Activated naive CD4-positive, alpha-beta T cell treated with anti-CD3 and anti-CD28 coated beads, Interleukin-2, amount 50 U/mL, for 24 hours (primary cell): ENCODE measurements around the gene KEAP1.
"Not testable (repeated sequence)": the region's sequence is repeated elsewhere in the genome, so short reads cannot be mapped to it uniquely, and the experiment has no call there.

Experiments
- H3K27ac Mint-ChIP-seq: one replicate; pipeline ENCODE4 v1.8.0; 2021; ENCODE audit warnings: mild to moderate bottlenecking, mixed read lengths
- H3K27me3 Mint-ChIP-seq: one replicate; pipeline ENCODE4 v1.8.0; 2021; ENCODE audit warnings: mixed read lengths
- H3K36me3 Mint-ChIP-seq: one replicate; pipeline ENCODE4 v1.8.0; 2021; ENCODE audit warnings: mixed read lengths
- H3K4me1 Mint-ChIP-seq: one replicate; pipeline ENCODE4 v1.8.0; 2021; ENCODE audit warnings: mixed read lengths
- H3K4me3 Mint-ChIP-seq: one replicate; pipeline ENCODE4 v1.8.0; 2021; ENCODE audit warnings: mild to moderate bottlenecking, mixed read lengths
- H3K9me3 Mint-ChIP-seq: one replicate; pipeline ENCODE4 v1.8.0; 2021; ENCODE audit warnings: mixed read lengths

Gene KEAP1

GRCh38 chr19:10537668-10538067, 34.5 kb upstream of the KEAP1 start:
- Mint-ChIP-seq H3K4me1 (peaks cover 3% of the 10 kb centered on the region), H3K36me3 (no peaks in the 10 kb centered on the region), H3K4me3 (no peak overlapping the region), H3K9me3 (no peaks in the 10 kb centered on the region), H3K27ac (no peak overlapping the region), H3K27me3 (peaks cover 6% of the 10 kb centered on the region)

GRCh38 chr19:10535613-10536012, 32.5 kb upstream of the KEAP1 start:
- no peak overlapping the region for H3K4me3 Mint-ChIP-seq
- no peaks in the 10 kb centered on the region for H3K36me3 Mint-ChIP-seq
- peaks cover 6% of the 10 kb centered on the region for H3K27me3 Mint-ChIP-seq
- peaks cover 3% of the 10 kb centered on the region for H3K4me1 Mint-ChIP-seq
- no peak overlapping the region for H3K27ac Mint-ChIP-seq
- no peaks in the 10 kb centered on the region for H3K9me3 Mint-ChIP-seq

GRCh38 chr19:10533646-10534386, 30.7 kb upstream of the KEAP1 start:
- H3K27ac Mint-ChIP-seq: no peak overlapping the region
- no peaks in the 10 kb centered on the region for H3K9me3 Mint-ChIP-seq
- no peaks in the 10 kb centered on the region for H3K4me1 Mint-ChIP-seq
- no peak overlapping the region for H3K4me3 Mint-ChIP-seq
- peaks cover 6% of the 10 kb centered on the region for H3K27me3 Mint-ChIP-seq
- no peaks in the 10 kb centered on the region for H3K36me3 Mint-ChIP-seq

- Mint-ChIP-seq H3K27me3 (peaks cover 3% of the 10 kb centered on the region), H3K9me3 (no peaks in the 10 kb centered on the region), H3K27ac (no peak overlapping the region), H3K4me3 (no peak overlapping the region), H3K36me3 (no peaks in the 10 kb centered on the region), H3K4me1 (no peaks in the 10 kb centered on the region)
Observed at GRCh38 chr19:10532457-10532856, 29.3 kb upstream of the KEAP1 start.

- H3K4me3 Mint-ChIP-seq, H3K36me3 Mint-ChIP-seq, H3K27ac Mint-ChIP-seq, H3K27me3 Mint-ChIP-seq, H3K4me1 Mint-ChIP-seq, H3K9me3 Mint-ChIP-seq: not testable (repeated sequence)
Observed at GRCh38 chr19:10526887-10527286, 23.7 kb upstream of the KEAP1 start.

GRCh38 chr19:10525636-10526035, 22.5 kb upstream of the KEAP1 start:
- Mint-ChIP-seq H3K4me3 (no peak overlapping the region), H3K27me3 (no peaks in the 10 kb centered on the region), H3K9me3 (no peaks in the 10 kb centered on the region), H3K27ac (no peak overlapping the region), H3K36me3 (no peaks in the 10 kb centered on the region), H3K4me1 (no peaks in the 10 kb centered on the region)

- no peak overlapping the region for H3K27ac Mint-ChIP-seq
Observed at GRCh38 chr19:10523135-10523636, 20.0 kb upstream of the KEAP1 start.

GRCh38 chr19:10521461-10522171, 18.5 kb upstream of the KEAP1 start:
- H3K4me3 Mint-ChIP-seq: no peak overlapping the region
- H3K9me3 Mint-ChIP-seq: no peaks in the 10 kb centered on the region
- no peak overlapping the region for H3K27ac Mint-ChIP-seq
- H3K4me1 Mint-ChIP-seq: peaks cover 22% of the 10 kb centered on the region
- peaks cover 18% of the 10 kb centered on the region for H3K27me3 Mint-ChIP-seq
- H3K36me3 Mint-ChIP-seq: no peaks in the 10 kb centered on the region

More at GRCh38 chr19:10523135-10523636, 20.0 kb upstream of the KEAP1 start:
- Mint-ChIP-seq H3K36me3 (no peaks in the 10 kb centered on the region), H3K9me3 (no peaks in the 10 kb centered on the region), H3K4me1 (peaks cover 14% of the 10 kb centered on the region), H3K4me3 (no peak overlapping the region), H3K27me3 (peaks cover 12% of the 10 kb centered on the region)

GRCh38 chr19:10520652-10521318, 17.6 kb upstream of the KEAP1 start:
- no peak overlapping the region for H3K4me3 Mint-ChIP-seq
- H3K27ac Mint-ChIP-seq: no peak overlapping the region
- peaks cover 26% of the 10 kb centered on the region for H3K4me1 Mint-ChIP-seq
- no peaks in the 10 kb centered on the region for H3K36me3 Mint-ChIP-seq
- no peaks in the 10 kb centered on the region for H3K9me3 Mint-ChIP-seq
- H3K27me3 Mint-ChIP-seq: peaks cover 25% of the 10 kb centered on the region

- Mint-ChIP-seq H3K27ac (peak overlapping the region; percentile 81), H3K9me3 (no peaks in the 10 kb centered on the region), H3K36me3 (no peaks in the 10 kb centered on the region), H3K27me3 (peaks cover 28% of the 10 kb centered on the region), H3K4me3 (peak overlapping the region; percentile 67), H3K4me1 (peaks cover 28% of the 10 kb centered on the region)
Observed at GRCh38 chr19:10519421-10519820, 16.3 kb upstream of the KEAP1 start.

- Mint-ChIP-seq H3K27ac (peak overlapping the region; percentile 81), H3K36me3 (no peaks in the 10 kb centered on the region), H3K4me1 (peaks cover 28% of the 10 kb centered on the region), H3K27me3 (peaks cover 29% of the 10 kb centered on the region), H3K4me3 (peak overlapping the region; percentile 67), H3K9me3 (no peaks in the 10 kb centered on the region)
Observed at GRCh38 chr19:10518444-10519361, 15.5 kb upstream of the KEAP1 start.

GRCh38 chr19:10517760-10518443, 14.7 kb upstream of the KEAP1 start:
- peaks cover 37% of the 10 kb centered on the region for H3K27me3 Mint-ChIP-seq
- H3K4me1 Mint-ChIP-seq: peaks cover 36% of the 10 kb centered on the region
- no peaks in the 10 kb centered on the region for H3K9me3 Mint-ChIP-seq
- no peak overlapping the region for H3K27ac Mint-ChIP-seq
- H3K36me3 Mint-ChIP-seq: peaks cover 4% of the 10 kb centered on the region
- H3K4me3 Mint-ChIP-seq: peak overlapping the region; percentile 67

GRCh38 chr19:10517361-10517759, 14.2 kb upstream of the KEAP1 start, which contains the start of gene S1PR5:
S1PR5 (minus strand) TSS chr19:10517447; CDS start chr19:10515011, 2,436 bp downstream.
- H3K27me3 Mint-ChIP-seq: peaks cover 37% of the 10 kb centered on the region
- H3K4me3 Mint-ChIP-seq: peak within 1 kb of the TSS; percentile 72
- H3K9me3 Mint-ChIP-seq: no peaks in the 10 kb centered on the region
- H3K27ac Mint-ChIP-seq: no peak within 1 kb of the TSS
- peaks cover 36% of the 10 kb centered on the region for H3K4me1 Mint-ChIP-seq
- H3K36me3 Mint-ChIP-seq: peaks cover 4% of the 10 kb centered on the region

GRCh38 chr19:10516671-10517286, 13.6 kb upstream of the KEAP1 start:
- Mint-ChIP-seq H3K4me1 (peaks cover 36% of the 10 kb centered on the region), H3K9me3 (no peaks in the 10 kb centered on the region), H3K27ac (no peak overlapping the region), H3K27me3 (peaks cover 37% of the 10 kb centered on the region), H3K36me3 (peaks cover 4% of the 10 kb centered on the region), H3K4me3 (peak overlapping the region; percentile 72)
